ENCODE measurements around the gene THBS2.
"Not testable (repeated sequence)": the region's sequence is repeated elsewhere in the genome, so short reads cannot be mapped to it uniquely, and the experiment has no call there.

The THBS2 gene

DNA sequence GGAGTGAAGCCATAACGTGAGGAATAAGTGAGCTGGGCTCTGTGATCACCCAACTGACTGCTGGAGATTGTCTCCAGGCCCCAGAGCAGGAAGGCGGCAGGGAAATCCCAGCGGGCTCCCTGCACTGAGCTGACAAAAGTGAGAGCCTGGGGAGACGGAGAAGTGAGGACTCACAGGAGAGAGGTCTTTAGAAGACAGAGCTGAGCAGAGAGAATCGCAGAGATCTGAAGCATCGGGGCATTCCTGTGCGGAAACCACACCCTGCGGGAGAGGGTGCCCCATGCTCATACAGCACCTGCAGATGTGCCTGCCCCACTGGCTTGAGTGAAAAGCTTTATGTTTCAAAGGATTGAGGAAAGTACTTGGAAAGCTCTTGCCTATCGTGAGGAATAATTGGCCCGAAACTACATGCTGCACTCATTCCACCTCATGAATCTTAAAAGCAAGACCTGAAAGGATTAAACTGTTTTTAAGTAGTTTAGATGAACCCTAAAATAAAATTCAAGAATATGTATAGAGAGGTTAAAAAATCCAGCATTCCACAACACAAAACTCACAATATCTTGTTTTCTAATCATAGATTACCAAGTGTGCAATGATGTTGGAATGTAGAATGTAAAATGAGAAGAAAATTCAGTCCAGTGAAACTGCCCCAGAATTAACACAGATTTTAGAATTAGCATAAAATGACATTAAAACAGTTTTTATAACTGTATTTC lies 17.7 kb upstream of the THBS2 start:
- DNase-seq: no peak

DNA sequence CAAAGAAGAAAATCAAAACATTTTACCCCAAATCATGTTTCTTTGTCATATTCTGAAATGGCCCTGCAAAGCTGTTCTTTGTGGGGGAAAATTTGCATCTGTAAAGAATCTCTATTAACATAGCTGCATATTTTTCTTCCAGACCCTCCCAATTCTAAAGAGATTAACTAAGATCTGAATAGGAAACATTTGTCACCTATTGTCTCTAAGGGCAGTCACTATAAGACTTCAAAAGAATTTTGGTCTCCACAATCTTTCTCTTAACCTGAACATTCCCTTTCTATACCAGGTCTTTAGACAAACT lies 16.4 kb upstream of the THBS2 start:
- DNase-seq: not testable (repeated sequence)

DNA sequence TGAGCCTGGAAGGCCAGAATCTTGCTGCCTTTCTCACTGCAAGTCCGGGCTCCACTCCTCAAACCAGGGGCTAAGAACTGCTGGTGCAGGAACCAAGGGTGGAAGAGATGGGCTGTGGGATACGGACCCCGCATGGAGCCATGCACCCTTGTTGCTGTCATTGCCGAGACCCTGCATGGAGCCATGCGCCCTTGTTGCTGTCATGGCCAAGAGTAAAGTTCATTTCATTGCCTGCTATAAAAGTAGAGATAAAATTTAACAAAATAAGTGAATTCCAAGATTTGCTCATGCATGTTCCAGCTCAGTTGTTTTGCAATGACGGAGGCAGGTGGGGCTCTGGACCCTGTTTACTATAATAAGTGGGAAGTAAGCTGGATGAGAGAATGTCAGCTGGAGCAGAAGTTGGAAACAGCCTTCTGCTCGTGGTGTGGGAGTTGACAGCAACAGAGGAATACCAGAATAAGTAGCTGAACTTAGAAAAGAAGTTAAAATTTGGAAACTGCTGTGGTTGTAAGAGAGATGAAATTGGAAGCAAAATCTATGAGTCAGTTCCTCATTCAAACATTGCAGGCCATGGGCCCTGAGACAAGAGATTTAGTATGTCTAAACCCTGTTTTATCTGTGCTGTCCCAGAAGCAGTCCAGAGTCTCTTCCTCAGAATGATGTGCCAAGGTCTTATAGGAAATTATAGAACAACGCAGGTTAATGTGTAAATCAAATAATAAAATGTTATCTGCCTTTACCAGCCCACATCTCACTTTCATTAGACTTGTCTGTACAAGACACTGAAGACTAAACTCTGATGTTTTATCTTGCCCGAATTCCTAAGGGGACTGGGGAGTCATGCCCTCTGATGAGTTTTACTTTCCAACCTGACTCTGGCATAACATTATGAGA lies 15.8 kb upstream of the THBS2 start:
- DNase-seq: peak; percentile 38

DNA sequence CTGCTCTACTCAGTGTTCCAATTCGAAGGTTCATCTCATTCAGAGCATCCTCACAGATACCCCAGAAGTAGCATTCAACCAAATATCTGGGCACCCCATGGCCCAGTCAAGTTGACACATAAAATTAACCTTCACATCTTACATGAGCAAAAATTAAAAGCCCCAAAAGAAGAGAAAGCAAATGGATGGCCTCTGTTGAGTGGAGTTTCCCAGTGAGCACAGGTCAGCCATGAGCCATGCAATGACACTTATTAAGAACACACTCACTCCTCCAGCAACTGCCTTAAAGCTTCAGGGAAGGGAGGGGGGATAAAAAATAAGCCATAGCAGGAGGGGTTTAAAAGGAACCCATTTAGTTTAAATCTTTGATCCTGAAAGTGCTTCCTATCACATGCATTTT lies 14.6 kb upstream of the THBS2 start:
- DNase-seq: no peak

DNA sequence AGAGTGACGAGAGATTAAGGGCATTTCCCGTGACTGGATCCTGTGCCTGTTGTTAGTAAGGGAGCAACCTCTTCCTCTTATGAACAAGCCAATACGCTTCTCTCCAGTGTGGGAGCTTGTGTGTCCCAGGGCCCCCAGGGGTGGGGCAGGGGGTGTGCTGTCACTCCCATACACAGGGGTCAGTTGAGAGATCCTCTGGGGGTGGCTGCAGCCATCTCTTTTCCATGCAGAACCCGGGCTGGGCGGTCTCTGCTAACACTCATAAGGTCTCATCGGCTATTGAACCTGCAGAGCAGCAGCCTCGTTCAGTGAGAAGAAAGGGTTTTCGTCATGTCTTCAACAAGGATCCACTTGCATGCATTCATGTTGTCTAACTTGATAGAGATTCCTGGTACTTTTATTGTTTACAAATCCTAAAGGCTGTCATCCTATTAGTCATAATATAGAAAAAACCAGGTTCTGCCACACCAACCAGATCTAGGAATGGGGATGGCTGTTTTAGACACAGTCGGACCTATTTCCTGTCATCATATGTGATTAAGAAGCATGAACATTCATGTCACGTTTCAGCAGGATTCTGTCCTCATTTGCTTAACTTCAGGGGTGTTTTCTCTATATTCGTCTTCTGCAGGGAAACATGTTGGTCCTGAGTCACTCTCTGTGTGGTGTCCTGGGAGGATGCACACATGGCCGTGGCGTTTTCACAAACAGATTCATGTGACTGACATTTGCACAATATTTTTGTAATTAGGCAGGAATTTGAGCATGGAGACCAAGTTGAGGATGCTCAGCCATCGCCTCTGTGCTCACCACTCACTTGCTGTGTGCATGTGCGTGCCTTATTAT lies 13.3 kb upstream of the THBS2 start:
- no peak for DNase-seq

DNA sequence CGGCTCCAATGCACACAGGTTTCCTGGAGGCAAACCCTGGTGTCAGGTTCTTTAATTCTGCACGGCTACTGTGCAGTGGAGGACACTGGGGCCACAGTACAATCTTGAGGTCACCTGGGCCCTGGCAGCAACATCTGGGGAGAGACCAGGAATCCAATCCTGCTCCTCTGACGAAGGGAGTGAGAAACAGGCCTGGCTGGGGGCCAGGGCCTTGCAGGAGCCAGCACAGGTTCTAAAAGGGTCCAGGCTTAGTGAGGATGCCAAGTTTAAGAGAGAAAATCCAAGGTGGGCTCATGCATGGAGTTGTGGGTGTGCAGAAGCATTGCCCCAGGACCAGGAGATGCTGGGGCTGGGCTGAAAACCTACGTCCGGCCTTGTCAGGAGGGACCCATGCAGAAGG lies 12.6 kb upstream of the THBS2 start:
- no peak for DNase-seq

GRCh38 chr6:169265486-169266131 lies 12.0 kb upstream of the THBS2 start:
- DNase-seq: no peak

GRCh38 chr6:169263836-169264608 lies 10.4 kb upstream of the THBS2 start:
- DNase-seq: peak; percentile 65

DNA sequence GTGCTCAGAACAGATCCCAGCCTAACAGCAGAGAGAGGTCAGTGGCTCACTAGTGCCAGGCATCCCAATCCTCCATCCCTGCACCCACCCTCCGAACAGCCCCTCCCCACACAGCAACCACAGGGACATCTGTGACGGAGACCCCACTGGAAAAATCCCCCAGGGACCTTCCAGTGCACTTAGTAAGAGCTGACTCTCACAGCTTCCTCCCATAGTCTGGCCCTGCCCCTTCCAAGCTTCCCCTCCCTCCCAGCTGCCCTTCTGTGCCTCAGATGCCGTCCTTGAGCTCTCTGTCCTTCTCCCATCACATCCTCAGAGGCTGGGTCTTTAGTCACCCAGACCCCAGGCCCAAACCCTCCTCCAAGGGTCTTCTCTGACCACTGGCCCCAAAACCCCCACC lies 9.7 kb upstream of the THBS2 start:
- no peak for DNase-seq

- DNase-seq: not testable (repeated sequence)
These were observed 9.0 kb upstream of the THBS2 start for GRCh38 chr6:169262602-169263001.

- DNase-seq: no peak
These were observed 2.9 kb upstream of the THBS2 start for GRCh38 chr6:169256518-169256917.

DNA sequence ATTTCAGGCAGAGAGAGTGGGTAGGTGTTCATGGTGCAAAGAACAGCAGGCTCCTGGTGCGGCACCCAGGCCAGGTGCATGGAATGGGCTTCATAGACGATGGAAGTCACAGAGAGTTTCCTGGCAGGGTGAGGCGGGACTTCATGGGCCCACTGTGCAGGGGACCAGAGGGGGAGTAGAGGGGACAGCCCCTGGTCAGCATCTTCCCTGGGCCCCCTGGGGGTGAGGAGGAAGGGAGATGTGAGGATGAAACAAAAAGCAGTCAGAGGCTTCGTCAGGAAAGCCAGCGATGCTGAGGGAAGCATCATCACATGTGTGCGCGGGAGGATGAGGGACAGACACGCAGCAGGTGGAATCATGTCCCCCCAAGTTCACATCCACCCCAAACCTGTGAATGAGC lies 2.4 kb upstream of the THBS2 start:
- DNase-seq: no peak

- no peak for DNase-seq
These were observed 2.0 kb upstream of the THBS2 start for GRCh38 chr6:169255643-169256042.

- no peak for DNase-seq
These were observed 1.0 kb upstream of the THBS2 start for GRCh38 chr6:169254456-169255316.

DNA sequence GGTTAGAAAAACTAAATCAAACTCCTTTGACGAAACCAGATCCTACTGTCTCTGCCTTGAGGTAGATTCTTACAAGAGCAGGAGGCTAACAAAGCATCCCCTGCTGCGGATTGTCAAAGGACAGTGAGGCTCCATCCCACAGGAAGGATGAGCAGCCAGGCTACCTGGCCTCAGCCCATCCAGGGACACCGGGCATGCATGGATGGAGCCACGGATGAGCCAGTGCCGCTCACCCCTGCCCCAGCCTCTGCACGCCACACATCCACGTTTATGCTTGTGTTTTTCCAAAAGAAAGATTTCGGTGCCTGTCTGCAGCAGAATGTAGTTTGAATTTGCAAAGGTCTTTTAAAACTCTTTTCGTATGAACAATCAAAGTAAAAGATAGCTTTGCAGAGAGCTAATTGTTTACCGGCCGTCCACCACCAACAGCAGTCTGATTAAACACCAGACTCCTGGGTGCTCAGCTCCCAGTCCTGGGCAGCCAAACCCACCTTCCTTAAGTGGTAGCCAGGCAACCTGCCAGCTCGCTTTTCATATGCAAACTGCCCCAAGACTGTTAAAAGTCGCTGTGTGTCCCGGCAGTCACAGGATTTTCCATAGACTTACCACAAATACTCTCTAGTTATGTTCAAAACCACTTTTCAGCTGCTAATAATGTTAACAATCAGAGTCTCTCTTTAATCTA lies 999 bp downstream of the THBS2 start:
- no peak for DNase-seq

- DNase-seq: no peak
These were observed 1.7 kb downstream of the THBS2 start for GRCh38 chr6:169251822-169252504.

GRCh38 chr6:169251371-169251802 lies 2.3 kb downstream of the THBS2 start:
- no peak for DNase-seq

- peak; percentile 85 for DNase-seq
These were observed 3.0 kb downstream of the THBS2 start for GRCh38 chr6:169250660-169251059.

- no peak for DNase-seq
These were observed 4.6 kb downstream of the THBS2 start for GRCh38 chr6:169249057-169249456.

DNA sequence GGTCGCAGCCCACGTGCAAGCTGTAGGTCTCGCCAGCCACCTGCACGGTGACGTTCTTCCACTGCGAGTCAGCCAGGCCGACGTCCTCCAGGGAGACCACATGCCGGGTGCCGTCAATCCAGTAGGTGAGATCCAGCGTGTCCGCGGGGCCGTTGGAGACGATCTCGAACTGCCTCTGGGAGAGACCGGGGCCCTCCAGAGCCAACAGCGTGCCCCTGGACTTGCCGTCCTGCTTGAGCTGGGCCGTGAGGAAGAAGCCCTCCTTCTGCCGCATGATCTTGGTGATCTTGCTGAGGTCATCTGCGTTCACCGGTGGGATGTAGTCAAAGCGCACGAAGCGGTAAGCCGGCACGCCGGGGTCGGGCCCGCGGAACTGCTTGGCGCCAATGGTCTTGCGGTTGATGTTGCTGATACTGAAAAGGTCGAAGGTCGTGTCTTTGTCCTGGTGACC lies 5.1 kb downstream of the THBS2 start:
- no peak for DNase-seq

All from NCI-H226 (cell line).